ENCODE measurements around the gene FASTK. TPM values are rescaled to one million over a fixed set of nuclear protein-coding genes. Genes with fewer than 3 reads are reported as not detected.

Gene FASTK
- total RNA-seq, 2 experiments from 2014 or later = 70.0 to 72.7 TPM

- no peak overlapping the region for H3K27ac Mint-ChIP-seq
- peaks cover 26% of the 10 kb centered on the region for H3K4me1 Mint-ChIP-seq
- H3K9me3 Mint-ChIP-seq = no peaks in the 10 kb centered on the region
- no peaks in the 10 kb centered on the region for H3K36me3 Mint-ChIP-seq (ENCODE audit: low read depth)
- CTCF ChIA-PET = interaction anchor here (0.8 kb wide), 1 partner anchor 20 kb away, joined by 3 read pairs; no protein-coding TSS in a partner anchor
- peaks cover 5% of the 10 kb centered on the region for H3K27me3 Mint-ChIP-seq
- POLR2A ChIA-PET = interaction anchor here (2.5 kb wide), 1 partner anchor 62 kb away, joined by 7 read pairs; the partner anchor contains the start of gene ABCB8
- no peak overlapping the region for H3K4me3 Mint-ChIP-seq
- no peak for DNase-seq
Observed at GRCh38 chr7:151089893-151090730, 9.5 kb upstream of the FASTK start.

GRCh38 chr7:151088856-151089699, 8.5 kb upstream of the FASTK start:
- Mint-ChIP-seq H3K27me3 (peaks cover 10% of the 10 kb centered on the region), H3K9me3 (no peaks in the 10 kb centered on the region), H3K36me3 (ENCODE audit: low read depth) (no peaks in the 10 kb centered on the region), H3K4me1 (peaks cover 31% of the 10 kb centered on the region), H3K27ac (peak overlapping the region; percentile 23), H3K4me3 (no peak overlapping the region)
- no peak for DNase-seq
- CTCF ChIA-PET = interaction anchor here (1.1 to 1.2 kb wide), 2 partner anchors 30 to 71 kb away, joined by 3 to 4 read pairs; no protein-coding TSS in a partner anchor
- POLR2A ChIA-PET = interaction anchor here (0.9 to 2.5 kb wide), 3 partner anchors 61 to 767 kb away, joined by 3 to 7 read pairs (median 3); partner anchors contain the start of gene ABCB8

GRCh38 chr7:151088019-151088855, 7.6 kb upstream of the FASTK start:
- H3K36me3 Mint-ChIP-seq (ENCODE audit: low read depth) = no peaks in the 10 kb centered on the region
- no peaks in the 10 kb centered on the region for H3K9me3 Mint-ChIP-seq
- CTCF ChIA-PET = interaction anchor here (1.1 to 1.2 kb wide), 2 partner anchors 30 to 70 kb away, joined by 3 to 4 read pairs; no protein-coding TSS in a partner anchor
- POLR2A ChIA-PET = interaction anchor here (0.9 to 2.5 kb wide), 3 partner anchors 60 to 766 kb away, joined by 3 to 7 read pairs (median 3); partner anchors contain the start of gene ABCB8
- peak overlapping the region; percentile 43 for H3K4me3 Mint-ChIP-seq
- DNase-seq = no peak
- peaks cover 10% of the 10 kb centered on the region for H3K27me3 Mint-ChIP-seq
- peaks cover 36% of the 10 kb centered on the region for H3K4me1 Mint-ChIP-seq
- no peak overlapping the region for H3K27ac Mint-ChIP-seq

GRCh38 chr7:151087245-151088018, 6.8 kb upstream of the FASTK start:
- peaks cover 4% of the 10 kb centered on the region for H3K36me3 Mint-ChIP-seq (ENCODE audit: low read depth)
- ChIA-PET POLR2A (interaction anchor here (1.0 to 2.5 kb wide), 2 partner anchors 59 to 145 kb away, joined by 3 to 7 read pairs; partner anchors contain the start of gene ABCB8), CTCF (interaction anchor here (0.9 to 1.2 kb wide), 2 partner anchors 29 to 59 kb away, joined by 3 read pairs; partner anchors contain the start of gene ABCB8)
- no peaks in the 10 kb centered on the region for H3K9me3 Mint-ChIP-seq
- H3K27me3 Mint-ChIP-seq = peaks cover 10% of the 10 kb centered on the region
- DNase-seq = peak; percentile 34
- H3K27ac Mint-ChIP-seq = no peak overlapping the region
- H3K4me3 Mint-ChIP-seq = peak overlapping the region; percentile 89
- peaks cover 40% of the 10 kb centered on the region for H3K4me1 Mint-ChIP-seq

- peaks cover 45% of the 10 kb centered on the region for H3K4me1 Mint-ChIP-seq
- peaks cover 4% of the 10 kb centered on the region for H3K36me3 Mint-ChIP-seq (ENCODE audit: low read depth)
- POLR2A ChIA-PET = no interaction called here
- CTCF ChIA-PET = interaction anchor here (0.9 kb wide), 1 partner anchor 59 kb away, joined by 3 read pairs; the partner anchor contains the start of gene ABCB8
- peak overlapping the region; percentile 69 for H3K27ac Mint-ChIP-seq
- no peaks in the 10 kb centered on the region for H3K9me3 Mint-ChIP-seq
- peak overlapping the region; percentile 89 for H3K4me3 Mint-ChIP-seq
- peaks cover 10% of the 10 kb centered on the region for H3K27me3 Mint-ChIP-seq
- peak; percentile 47 for DNase-seq
Observed at GRCh38 chr7:151086802-151087244, 6.2 kb upstream of the FASTK start.

GRCh38 chr7:151085691-151086620, 5.3 kb upstream of the FASTK start, which contains the start of gene AGAP3:
Gene AGAP3, plus strand, starts transcription at chr7:151086475. Its CDS starts 267 bp downstream, at chr7:151086742.
- Mint-ChIP-seq H3K9me3 (no peaks in the 10 kb centered on the region), H3K27ac (peak within 1 kb of the TSS; percentile 69), H3K4me3 (peak within 1 kb of the TSS; percentile 89), H3K27me3 (peaks cover 10% of the 10 kb centered on the region), H3K36me3 (ENCODE audit: low read depth) (peaks cover 4% of the 10 kb centered on the region), H3K4me1 (peaks cover 39% of the 10 kb centered on the region)
- CTCF ChIA-PET = interaction anchor here (0.5 to 1.7 kb wide), 5 partner anchors 9 to 218 kb away, joined by 3 to 5 read pairs (median 4); partner anchors contain the start of gene ABCB8
- DNase-seq = peak; percentile 63
- POLR2A ChIA-PET = interaction anchor here (0.9 to 1.2 kb wide), 3 partner anchors 49 to 72 kb away, joined by 3 to 5 read pairs (median 3); no protein-coding TSS in a partner anchor

- no peak overlapping the region for H3K27ac Mint-ChIP-seq
- H3K4me3 Mint-ChIP-seq = peak overlapping the region; percentile 83
- peaks cover 39% of the 10 kb centered on the region for H3K4me1 Mint-ChIP-seq
- ChIA-PET CTCF (interaction anchor here (0.5 to 1.7 kb wide), 5 partner anchors 10 to 219 kb away, joined by 3 to 5 read pairs (median 4); no protein-coding TSS in a partner anchor), POLR2A (interaction anchor here (0.9 to 3.2 kb wide), 5 partner anchors 27 to 71 kb away, joined by 3 to 11 read pairs (median 3); partner anchors contain the start of gene ABCB8)
- H3K27me3 Mint-ChIP-seq = peaks cover 10% of the 10 kb centered on the region
- no peak for DNase-seq
- H3K36me3 Mint-ChIP-seq (ENCODE audit: low read depth) = peaks cover 4% of the 10 kb centered on the region
- no peaks in the 10 kb centered on the region for H3K9me3 Mint-ChIP-seq
Observed at GRCh38 chr7:151085329-151085690, 4.7 kb upstream of the FASTK start.

GRCh38 chr7:151083824-151084160, 3.2 kb upstream of the FASTK start:
- DNase-seq = no peak
- POLR2A ChIA-PET = interaction anchor here (1.7 to 3.2 kb wide), 2 partner anchors 56 to 70 kb away, joined by 6 to 11 read pairs; partner anchors contain the start of gene ABCB8
- H3K36me3 Mint-ChIP-seq (ENCODE audit: low read depth) = peaks cover 11% of the 10 kb centered on the region
- H3K4me1 Mint-ChIP-seq = peaks cover 45% of the 10 kb centered on the region
- H3K9me3 Mint-ChIP-seq = no peaks in the 10 kb centered on the region
- H3K27ac Mint-ChIP-seq = no peak overlapping the region
- CTCF ChIA-PET = interaction anchor here (0.7 to 1.4 kb wide), 2 partner anchors 27 to 65 kb away, joined by 3 read pairs; no protein-coding TSS in a partner anchor
- H3K4me3 Mint-ChIP-seq = peak overlapping the region; percentile 88
- peaks cover 10% of the 10 kb centered on the region for H3K27me3 Mint-ChIP-seq

GRCh38 chr7:151083071-151083823, 2.6 kb upstream of the FASTK start, which contains the start of gene TMUB1:
Gene TMUB1, minus strand, starts transcription at chr7:151083493. Its CDS starts 930 bp downstream, at chr7:151082563.
- Mint-ChIP-seq H3K9me3 (no peaks in the 10 kb centered on the region), H3K27me3 (peaks cover 10% of the 10 kb centered on the region), H3K27ac (peak within 1 kb of the TSS; percentile 79), H3K4me3 (peak within 1 kb of the TSS; percentile 88), H3K4me1 (peaks cover 47% of the 10 kb centered on the region), H3K36me3 (ENCODE audit: low read depth) (peaks cover 12% of the 10 kb centered on the region)
- CTCF ChIA-PET = interaction anchor here (0.7 to 1.4 kb wide), 2 partner anchors 27 to 65 kb away, joined by 3 read pairs; no protein-coding TSS in a partner anchor
- POLR2A ChIA-PET = interaction anchor here (1.4 to 3.2 kb wide), 3 partner anchors 23 to 69 kb away, joined by 4 to 11 read pairs (median 6); partner anchors contain the start of gene ABCB8
- DNase-seq = peak; percentile 85
